Suppressor macrophage treated with lipopolysaccharide for 1 hour (primary cell): ENCODE measurements around the gene DVL1.

Source experiments
- DNase-seq, 3 donors: peaks; one replicate each; pipeline ENCODE4 v3.0.0-alpha.2; 2020 to 2022

DVL1 gene

GRCh38 chr1:1295154-1295923 lies 53.9 kb downstream of the DVL1 start:
- DNase-seq = no peak

- no peak for DNase-seq
Measured at GRCh38 chr1:1294250-1294890, 54.8 kb downstream of the DVL1 start.

GRCh38 chr1:1293263-1294249 lies 55.7 kb downstream of the DVL1 start:
- peak in 1 of 3 donors; percentile 21 for DNase-seq

GRCh38 chr1:1292851-1293250 lies 56.4 kb downstream of the DVL1 start:
- no peak for DNase-seq

- no peak for DNase-seq
Measured at GRCh38 chr1:1292442-1292779, 56.8 kb downstream of the DVL1 start.

- peak; percentile 38 to 58 (median 44) for DNase-seq
Measured at GRCh38 chr1:1291548-1292441, 57.4 kb downstream of the DVL1 start.

- no peak for DNase-seq
Measured at GRCh38 chr1:1291023-1291528, 58.1 kb downstream of the DVL1 start.

- peak; percentile 51 to 77 (median 76) for DNase-seq
Measured at GRCh38 chr1:1290238-1290731, 58.9 kb downstream of the DVL1 start.

- no peak for DNase-seq
Measured at GRCh38 chr1:1287288-1288110, 61.7 kb downstream of the DVL1 start.

GRCh38 chr1:1286313-1287261 lies 62.6 kb downstream of the DVL1 start:
- DNase-seq = no peak

GRCh38 chr1:1285611-1286311 lies 63.5 kb downstream of the DVL1 start:
- DNase-seq = no peak
